ENCODE measurements around the gene ANKK1.
A peak's percentile ranks its signal among the peaks of the same experiment; 100 is the strongest.

ANKK1 gene

DNA sequence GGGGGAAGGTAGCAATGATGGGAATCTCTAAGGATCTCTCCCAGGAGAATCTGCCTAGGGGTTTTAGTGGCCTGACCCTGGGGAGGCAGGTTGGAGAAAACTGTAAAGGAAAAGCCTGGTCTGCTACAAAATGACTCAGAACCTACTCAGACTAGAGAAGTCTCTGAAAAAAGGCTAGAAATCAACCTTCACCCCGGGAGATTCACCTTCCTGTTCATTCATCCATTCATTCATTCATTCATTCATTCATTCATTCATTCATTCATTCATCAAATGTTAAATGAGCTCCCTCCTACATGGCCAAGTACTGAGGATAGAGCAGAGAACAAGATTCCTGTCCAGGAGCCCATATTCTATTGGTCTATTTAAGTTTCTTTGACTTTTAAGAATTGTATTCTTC, 8.9 kb upstream of the ANKK1 start:
- no peak for DNase-seq (ENCODE audit: low spot score)

GRCh38 chr11:113382121-113382520, 5.5 kb upstream of the ANKK1 start:
- no peak for DNase-seq (ENCODE audit: low spot score)

DNA sequence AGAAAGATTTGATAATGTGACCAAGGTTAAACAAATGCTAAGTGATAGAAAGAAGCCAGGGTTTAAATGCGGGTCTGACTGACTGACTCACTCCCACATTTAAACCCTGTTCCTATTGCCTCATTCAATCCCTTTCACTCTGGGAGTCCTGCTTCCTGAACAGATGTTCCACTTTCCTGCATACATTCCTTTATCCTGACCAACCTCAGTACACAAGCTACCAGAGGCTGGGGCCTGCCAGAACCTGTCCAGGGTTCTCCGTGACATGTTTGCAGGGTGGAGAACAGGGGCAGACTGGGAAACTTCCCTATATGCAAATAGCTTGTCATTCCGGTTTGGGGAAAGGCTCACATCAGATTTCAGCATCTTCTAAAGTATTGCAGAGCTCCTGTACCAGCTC, 3.0 kb upstream of the ANKK1 start:
- DNase-seq (ENCODE audit: low spot score), result peak; percentile 31

GRCh38 chr11:113385749-113386148, 1.8 kb upstream of the ANKK1 start:
- DNase-seq (ENCODE audit: low spot score), result no peak

DNA sequence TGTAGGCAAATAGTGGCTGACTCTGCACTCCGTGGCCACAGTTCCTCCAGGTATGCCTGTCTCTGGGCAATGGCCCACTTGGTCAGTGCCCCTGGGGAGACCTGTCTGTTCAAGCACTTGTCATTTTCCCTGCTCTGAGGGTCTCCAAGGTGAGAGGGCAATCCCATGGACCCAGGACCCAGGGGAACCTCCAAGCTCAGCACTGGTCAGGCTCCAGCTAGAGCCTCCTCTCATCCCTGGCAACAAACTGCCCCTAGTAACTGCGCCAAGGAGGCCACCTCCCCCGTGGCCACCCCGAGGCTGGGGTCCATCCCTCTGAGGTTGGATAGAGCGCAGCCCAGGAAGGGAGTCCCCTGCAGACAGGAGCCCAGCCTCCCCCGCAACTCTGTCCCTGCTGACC, 713 bp upstream of the ANKK1 start:
- DNase-seq (ENCODE audit: low spot score), result no peak

DNA sequence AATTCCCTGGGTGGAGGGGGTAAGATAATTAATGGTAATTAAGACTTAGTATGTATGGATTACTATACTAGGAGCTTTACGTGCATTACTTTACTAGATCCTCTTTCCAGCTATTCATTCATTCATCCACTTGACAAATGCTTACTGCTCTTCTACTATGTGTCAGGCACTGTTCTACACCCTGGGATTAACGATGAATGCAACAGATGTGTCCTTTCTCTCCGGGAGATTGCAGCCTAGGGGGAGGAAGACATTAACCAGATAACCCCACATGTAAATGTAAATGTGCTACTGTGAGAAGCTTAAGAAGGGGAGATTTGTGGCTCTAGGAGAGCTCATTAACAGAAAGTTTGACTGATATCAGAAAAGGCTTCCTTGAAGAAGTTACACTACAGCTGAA, 1.7 kb downstream of the ANKK1 start:
- no peak for DNase-seq (ENCODE audit: low spot score)

- no peak for DNase-seq (ENCODE audit: low spot score)
These were observed 4.8 kb downstream of the ANKK1 start for GRCh38 chr11:113392236-113392921.

DNA sequence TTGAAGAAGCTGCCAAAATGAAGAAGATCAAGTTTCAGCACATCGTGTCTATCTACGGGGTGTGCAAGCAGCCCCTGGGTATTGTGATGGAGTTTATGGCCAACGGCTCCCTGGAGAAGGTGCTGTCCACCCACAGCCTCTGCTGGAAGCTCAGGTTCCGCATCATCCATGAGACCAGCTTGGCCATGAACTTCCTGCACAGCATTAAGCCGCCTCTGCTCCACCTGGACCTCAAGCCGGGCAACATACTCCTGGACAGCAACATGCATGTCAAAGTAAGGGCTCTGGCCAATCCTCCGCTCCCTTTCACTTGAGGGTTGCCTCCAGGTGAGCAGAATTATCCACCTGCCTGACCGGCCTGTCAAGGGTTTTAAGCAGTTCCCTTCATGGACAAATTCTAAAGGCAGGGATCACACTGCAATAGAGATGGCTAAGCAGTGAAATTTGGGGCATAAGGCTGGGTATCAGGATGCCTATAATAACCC, 6.0 kb downstream of the ANKK1 start:
- no peak for DNase-seq (ENCODE audit: low spot score)

DNA sequence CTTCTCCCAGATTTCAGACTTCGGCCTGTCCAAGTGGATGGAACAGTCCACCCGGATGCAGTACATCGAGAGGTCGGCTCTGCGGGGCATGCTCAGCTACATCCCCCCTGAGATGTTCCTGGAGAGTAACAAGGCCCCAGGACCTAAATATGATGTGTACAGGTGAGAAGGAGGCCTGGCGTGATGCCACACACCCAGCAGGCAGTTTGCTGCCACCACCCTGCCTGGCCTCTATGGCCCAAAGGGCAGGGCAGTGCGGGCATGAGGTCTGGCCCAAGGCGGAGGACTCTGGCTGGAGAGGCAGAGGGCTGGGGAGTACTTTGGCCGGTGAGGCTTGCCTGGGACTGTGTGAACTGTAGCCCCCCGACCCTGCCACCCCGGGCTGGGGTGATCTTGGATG, 7.3 kb downstream of the ANKK1 start:
- no peak for DNase-seq (ENCODE audit: low spot score)

DNA sequence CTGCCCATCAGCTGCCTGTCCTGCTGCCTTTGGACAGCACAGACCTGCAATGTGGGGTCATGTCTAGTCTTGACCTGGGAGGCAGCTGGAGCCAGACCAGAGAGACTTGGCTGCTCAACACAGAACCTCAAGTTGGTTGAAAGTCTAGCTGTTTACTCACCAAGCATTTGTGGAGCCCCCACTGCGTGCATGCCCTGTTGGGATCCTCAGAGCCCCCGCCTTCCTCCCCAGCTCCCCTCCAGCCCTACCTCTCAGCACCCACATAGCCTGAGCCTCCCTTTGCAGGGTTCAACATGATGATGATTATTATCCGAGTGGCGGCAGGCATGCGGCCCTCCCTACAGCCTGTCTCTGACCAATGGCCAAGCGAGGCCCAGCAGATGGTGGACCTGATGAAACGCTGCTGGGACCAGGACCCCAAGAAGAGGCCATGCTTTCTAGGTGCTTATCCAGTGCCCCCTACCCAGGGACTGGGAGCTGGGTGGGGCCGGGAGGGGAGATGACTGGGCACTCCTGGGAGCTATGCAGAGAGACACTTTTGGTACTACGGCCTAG, 8.3 kb downstream of the ANKK1 start:
- DNase-seq (ENCODE audit: low spot score), result no peak

DNA sequence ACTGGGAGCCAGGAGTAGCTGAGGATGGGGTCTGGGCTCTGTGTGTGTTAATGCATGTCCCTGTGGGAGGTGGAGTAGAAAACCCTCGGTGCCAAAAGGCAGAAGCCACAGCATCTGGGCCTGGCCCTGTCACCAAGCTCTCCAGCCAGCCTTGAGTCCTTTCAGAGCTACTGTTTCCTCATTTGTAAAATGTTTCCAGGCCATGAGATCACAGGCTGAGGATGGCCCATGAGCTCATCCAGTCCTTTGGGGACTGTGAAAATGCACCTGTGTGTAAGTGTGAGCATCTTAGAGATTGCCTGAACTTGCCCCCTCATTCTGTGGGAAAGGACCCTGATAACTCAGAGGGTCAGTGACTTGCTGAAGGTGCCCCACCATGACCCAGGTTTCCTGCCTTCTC, 9.1 kb downstream of the ANKK1 start:
- no peak for DNase-seq (ENCODE audit: low spot score)

DNA sequence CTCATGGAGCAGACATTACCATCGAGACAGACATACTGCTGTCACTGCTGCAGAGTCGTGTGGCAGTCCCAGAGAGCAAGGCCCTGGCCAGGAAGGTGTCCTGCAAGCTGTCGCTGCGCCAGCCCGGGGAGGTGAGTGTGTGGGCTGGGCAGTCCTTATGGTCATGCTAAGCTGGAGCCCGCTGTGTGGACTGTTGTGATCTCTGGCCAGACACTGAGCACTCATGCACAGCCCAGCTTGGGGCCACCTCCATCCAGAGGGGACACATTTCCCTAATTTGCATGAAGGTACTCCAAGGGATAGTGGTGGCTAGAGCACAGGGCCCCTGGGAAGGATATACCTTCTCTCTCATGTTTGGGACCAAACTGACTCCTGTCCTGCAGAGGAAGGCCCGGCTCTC, 9.6 kb downstream of the ANKK1 start:
- DNase-seq (ENCODE audit: low spot score), result no peak

- DNase-seq (ENCODE audit: low spot score), result no peak
These were observed 10.2 kb downstream of the ANKK1 start for GRCh38 chr11:113397821-113398220.

- DNase-seq (ENCODE audit: low spot score), result no peak
These were observed 11.3 kb downstream of the ANKK1 start for GRCh38 chr11:113398669-113399430.

DNA sequence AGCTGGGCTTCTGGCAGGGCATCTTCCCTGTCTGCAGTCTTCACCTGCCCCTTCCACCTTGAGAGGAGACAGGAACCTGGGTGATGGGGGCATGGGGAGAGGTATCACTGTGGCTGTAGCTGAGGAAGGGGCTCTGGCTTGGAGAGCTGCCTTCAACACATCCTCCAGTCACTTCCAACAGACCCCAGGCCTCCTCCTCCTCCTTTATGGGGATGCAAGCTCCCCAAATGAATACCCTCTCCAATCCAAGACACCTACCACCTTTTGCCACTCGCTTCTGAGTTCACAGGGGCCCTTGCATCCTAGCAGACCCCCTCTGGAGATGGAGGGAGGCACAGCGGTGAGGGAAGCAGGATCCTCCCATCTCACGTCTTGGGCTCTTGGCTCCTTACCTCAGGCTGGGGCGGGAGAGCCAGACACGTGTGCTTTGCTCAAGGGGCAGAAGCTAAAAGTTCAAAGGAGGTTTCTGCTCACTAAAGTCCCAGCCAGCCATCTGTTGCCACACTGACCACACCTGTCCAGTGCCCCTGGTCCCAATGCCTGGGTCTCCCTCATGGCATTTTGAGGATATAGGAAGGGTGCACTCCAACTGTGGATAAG, 13.2 kb downstream of the ANKK1 start:
- no peak for DNase-seq (ENCODE audit: low spot score)

DNA sequence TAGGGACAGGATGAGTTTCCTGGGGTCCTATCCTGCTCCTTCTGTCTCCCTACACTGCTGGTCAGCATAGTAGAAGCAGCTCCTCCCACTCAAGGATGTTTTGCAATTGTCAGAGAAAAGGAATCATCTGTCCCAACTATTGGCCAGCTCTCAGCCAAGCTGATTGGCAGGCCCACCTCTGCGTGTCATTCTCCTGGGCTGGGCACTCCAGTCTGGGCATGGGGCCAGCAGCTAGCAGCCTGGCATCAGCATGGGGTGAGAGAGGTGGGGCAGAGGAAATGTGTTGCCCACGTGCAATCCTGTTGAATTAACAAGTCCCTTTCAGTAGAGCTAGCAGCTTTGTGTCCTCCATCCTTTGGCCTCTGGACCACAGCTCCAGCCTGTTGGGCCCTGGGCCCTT, 14.1 kb downstream of the ANKK1 start:
- DNase-seq (ENCODE audit: low spot score), result no peak

GRCh38 chr11:113404859-113405430, 17.4 kb downstream of the ANKK1 start:
- DNase-seq (ENCODE audit: low spot score), result no peak

DNA sequence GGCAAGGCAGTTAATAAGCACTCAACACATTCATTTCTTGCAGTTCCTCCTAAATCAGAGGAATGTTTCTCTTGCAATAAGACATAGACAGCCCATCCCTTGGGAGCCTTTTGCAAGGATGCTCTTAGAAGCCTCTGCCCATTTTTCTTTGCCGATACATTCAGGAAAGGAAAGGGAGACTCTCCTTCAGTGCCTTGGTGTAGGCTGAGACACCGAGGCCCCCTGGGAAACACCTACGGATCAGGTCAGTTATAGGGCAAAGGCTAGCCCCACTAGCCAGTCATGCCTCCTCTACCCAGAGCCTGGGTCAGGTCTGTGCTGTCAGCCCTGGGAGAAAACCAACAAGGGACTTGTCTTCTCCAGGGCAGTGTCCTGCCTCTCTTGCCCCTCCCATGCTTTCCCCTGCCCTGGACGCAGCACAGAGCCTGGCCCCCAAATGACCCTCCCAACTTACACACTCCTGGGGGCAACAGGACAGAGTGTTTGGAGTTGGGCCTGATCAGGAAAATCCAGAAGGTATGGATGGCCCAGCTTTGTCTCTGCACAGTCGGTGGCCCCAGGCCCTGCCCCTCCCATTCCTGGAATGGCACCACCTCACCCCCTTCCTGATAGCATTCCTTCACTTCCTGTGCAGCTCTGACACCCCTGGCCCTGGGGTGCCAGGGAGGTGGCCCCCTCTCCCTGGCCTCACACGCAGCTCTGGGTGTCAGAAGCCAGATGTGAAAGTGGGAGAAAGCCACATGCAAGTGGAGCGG, 18.3 kb downstream of the ANKK1 start:
- DNase-seq (ENCODE audit: low spot score), result no peak

- no peak for DNase-seq (ENCODE audit: low spot score)
These were observed 19.6 kb downstream of the ANKK1 start for GRCh38 chr11:113407163-113407562.

DNA sequence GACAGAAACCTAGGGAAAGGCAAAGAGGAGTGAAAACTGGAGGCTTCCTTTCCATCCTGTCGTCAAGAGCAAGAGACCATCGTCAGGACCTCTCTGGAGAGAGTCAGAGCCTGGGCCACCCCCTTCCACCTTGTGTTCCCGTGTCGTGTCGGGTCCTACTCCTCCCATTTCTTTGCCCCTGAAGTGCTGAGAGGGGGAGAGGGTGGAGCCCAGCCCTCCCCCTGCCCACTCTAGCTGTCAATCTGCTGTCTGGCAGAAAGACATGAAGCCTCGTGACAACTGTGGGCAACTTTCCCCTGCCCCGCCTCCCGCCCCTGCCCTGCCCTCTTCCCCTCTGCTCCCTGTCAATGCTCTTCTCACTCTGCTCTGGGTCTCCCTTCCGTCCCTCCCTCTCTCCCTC, 20.6 kb downstream of the ANKK1 start:
- DNase-seq (ENCODE audit: low spot score), result no peak

- no peak for DNase-seq (ENCODE audit: low spot score)
These were observed 21.3 kb downstream of the ANKK1 start for GRCh38 chr11:113408887-113409286.

DNA sequence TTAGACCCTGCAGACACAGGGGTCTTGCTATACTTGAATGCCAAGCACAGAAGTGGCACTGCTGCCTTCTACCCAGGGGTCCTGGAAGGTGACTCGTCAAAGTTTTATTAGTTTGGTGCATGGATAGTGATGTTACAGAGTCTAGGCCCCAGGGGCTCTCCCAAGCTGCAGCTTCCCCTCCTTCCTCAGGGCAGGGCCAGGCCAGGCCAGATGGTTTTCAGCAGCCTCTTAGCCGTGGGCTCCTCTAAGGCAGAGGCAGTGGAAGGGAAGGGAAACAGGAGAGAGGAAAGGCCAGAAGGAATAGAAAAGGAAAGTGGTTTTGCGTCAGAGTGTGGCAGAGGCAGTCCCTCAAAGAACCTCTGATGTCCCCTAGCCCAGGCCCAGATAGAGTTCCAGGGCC, 21.9 kb downstream of the ANKK1 start:
- DNase-seq (ENCODE audit: low spot score), result no peak
